Lung (tissue), 12 donors: ENCODE data around the gene SLC15A3. TPM values are rescaled to one million over a fixed set of nuclear protein-coding genes. Genes with fewer than 3 reads are reported as not detected.

Experiments used
- ATAC-seq: fragments of 200-7000 bp; cut with Tn5 transposase; one replicate; pipeline ENCODE4 v1.9.1; 2020; ENCODE audit warnings: moderate number of reproducible peaks; ENCODE audit not compliant: insufficient read depth, low FRiP score
- DNase-seq, 3 donors: peaks; one replicate each; pipeline ENCODE4 v3.0.0-alpha.2; 2013 to 2017
- H3K27ac ChIP-seq, 2 donors: one replicate each; pipeline ENCODE4 v1.5.1; 2013; ENCODE audit warnings: mild to moderate bottlenecking in 2 of 2, moderate library complexity in 2 of 2, control low read depth in 1 of 2, inconsistent platforms in 1 of 2, low read depth in 1 of 2, low read length in 1 of 2
- H3K27me3 ChIP-seq, 3 donors: one replicate each; pipeline ENCODE4 v1.5.1; 2013; ENCODE audit warnings: low read length in 2 of 3; ENCODE audit not compliant: control insufficient read depth in 3 of 3, insufficient read depth in 3 of 3
- H3K36me3 ChIP-seq, 4 donors: one replicate each; pipeline ENCODE4 v1.5.1; 2013; ENCODE audit warnings: low read length in 4 of 4, mild to moderate bottlenecking in 1 of 4, moderate library complexity in 1 of 4; ENCODE audit not compliant: control insufficient read depth in 4 of 4, insufficient read depth in 4 of 4
- H3K4me1 ChIP-seq, 5 donors: one replicate each; pipeline ENCODE4 v1.5.1; 2013; ENCODE audit warnings: low read length in 5 of 5, mild to moderate bottlenecking in 2 of 5, moderate library complexity in 1 of 5; ENCODE audit not compliant: control insufficient read depth in 5 of 5, insufficient read depth in 5 of 5
- H3K4me3 ChIP-seq: one replicate; pipeline ENCODE4 v1.5.1; 2013; ENCODE audit warnings: mild to moderate bottlenecking, control low read depth, moderate library complexity
- H3K9ac ChIP-seq, 2 donors: one replicate each; pipeline ENCODE4 v1.5.1; 2013; ENCODE audit warnings: low read length in 2 of 2, control low read depth in 1 of 2; ENCODE audit not compliant: insufficient read depth in 1 of 2
- H3K9me3 ChIP-seq, 4 donors: one replicate each; pipeline ENCODE4 v1.5.1; 2013; ENCODE audit warnings: low read length in 3 of 4, mild to moderate bottlenecking in 1 of 4, moderate library complexity in 1 of 4; ENCODE audit not compliant: control insufficient read depth in 4 of 4, insufficient read depth in 3 of 4
- CTCF ChIP-seq: IDR thresholded peaks from 2 replicates; pipeline ENCODE4 v1.5.1; 2012; ENCODE audit warnings: mild to moderate bottlenecking; ENCODE audit errors: control extremely low read depth, extremely low read depth
- WGBS, 2 donors: extraction: QIAGEN DNeasy Blood & Tissue Kit; methylation state at CpG; one replicate each; pipeline ENCODE4 v1.1.7; 2013; 5-methylcytosine and 5-hydroxymethylcytosine counted together
- polyA plus RNA-seq, 2 donors: library from polyadenylated mRNA; stranded (reverse); fragments of 200-250 nt; gene quantifications; one replicate each; pipeline ENCODE4 v1.2.1, GENCODE V29; 2013
- total RNA-seq, 2 donors: library from RNA; depleted of rRNA in 1 of 2; stranded (reverse); fragments of >200 nt in 1 of 2; gene quantifications; one replicate each; pipeline ENCODE4 v1.2.1, GENCODE V29; 2014 to 2021
- donor health status: control.
- donor health status: control.
- donor health status: Bipolar disorder and iron deficiency.
- donor health status: healthy.
- donor health status: DM: yes; HTN: yes; CAD: no.

SLC15A3 gene
- total and polyA plus RNA-seq, 4 donors = 29.9 to 166 (median 98.6) TPM

- no peak overlapping the region for H3K4me3 ChIP-seq
- peaks cover 0 to 1% (median 0%) of the 10 kb centered on the region in 4 donors for H3K9me3 ChIP-seq
- H3K4me1 ChIP-seq = no peaks in the 10 kb centered on the region
- 82 to 93% methylated on average over 9 of the region's 9 CpGs for WGBS, 2 donors
- H3K27me3 ChIP-seq = no peaks in the 10 kb centered on the region
- no peak overlapping the region for H3K27ac ChIP-seq
- H3K36me3 ChIP-seq = no peaks in the 10 kb centered on the region
- ATAC-seq (no peak), DNase-seq (no peak)
- no peak overlapping the region for H3K9ac ChIP-seq
- no peak for TF ChIP-seq CTCF
Observed at GRCh38 chr11:60987577-60988277, 35.8 kb upstream of the SLC15A3 start.

GRCh38 chr11:60985991-60986915 is 34.3 kb upstream of the SLC15A3 start:
- no peak for TF ChIP-seq CTCF
- Histone ChIP-seq H3K36me3 (no peaks in the 10 kb centered on the region), H3K9me3 (peaks cover 0 to 1% (median 0%) of the 10 kb centered on the region in 4 donors), H3K9ac (no peak overlapping the region), H3K4me3 (no peak overlapping the region), H3K4me1 (no peaks in the 10 kb centered on the region), H3K27me3 (no peaks in the 10 kb centered on the region), H3K27ac (peak overlapping the region in 1 of 2 donors; percentile 6)
- ATAC-seq (no peak), DNase-seq (no peak)
- WGBS, 2 donors = 75 to 77% methylated on average over 17 of the region's 17 CpGs

GRCh38 chr11:60985501-60985900 is 33.5 kb upstream of the SLC15A3 start:
- no peak for TF ChIP-seq CTCF

More at GRCh38 chr11:60985501-60985900, 33.5 kb upstream of the SLC15A3 start:
- Histone ChIP-seq H3K27ac (no peak overlapping the region), H3K36me3 (no peaks in the 10 kb centered on the region), H3K4me3 (no peak overlapping the region), H3K4me1 (no peaks in the 10 kb centered on the region), H3K27me3 (no peaks in the 10 kb centered on the region), H3K9me3 (peaks cover 0 to 1% (median 0%) of the 10 kb centered on the region in 4 donors), H3K9ac (no peak overlapping the region)
- WGBS, 2 donors = 79 to 91% methylated on average over 2 of the region's 2 CpGs
- no peak for DNase-seq
- ATAC-seq = no peak
